WERI-Rb-1 (cell line): ENCODE measurements around the gene DCC.

ENCODE experiments used
- DNase-seq: peaks from one replicate; pipeline ENCODE4 v3.0.0-alpha.2; 2020
- H3K27ac ChIP-seq: fragments of 250-450 bp; sonication (Bioruptor Pico); 2 replicates; pipeline ENCODE4 v1.5.1; 2020; ENCODE audit warnings: mild to moderate bottlenecking, moderate library complexity
- H3K27me3 ChIP-seq: fragments of 250-450 bp; sonication (Bioruptor Pico); 2 replicates; pipeline ENCODE4 v1.5.1; 2021; ENCODE audit warnings: mild to moderate bottlenecking, low read depth, moderate library complexity; ENCODE audit not compliant: insufficient read depth, severe bottlenecking
- H3K36me3 ChIP-seq: fragments of 250-450 bp; sonication (Bioruptor Pico); 2 replicates; pipeline ENCODE4 v1.5.1; 2020; ENCODE audit warnings: mild to moderate bottlenecking, moderate library complexity
- H3K4me3 ChIP-seq: 2 replicates; pipeline ENCODE4 v1.5.1; 2011; ENCODE audit warnings: low read depth, mild to moderate bottlenecking, control low read depth, low read length
- H3K9me3 ChIP-seq: fragments of 250-450 bp; sonication (Bioruptor Pico); 2 replicates; pipeline ENCODE4 v1.5.1; 2021; ENCODE audit warnings: mild to moderate bottlenecking, moderate library complexity; ENCODE audit not compliant: severe bottlenecking
- CTCF ChIP-seq: IDR thresholded peaks from 2 replicates; pipeline ENCODE4 v1.5.1; 2011; ENCODE audit warnings: low read depth, mild to moderate bottlenecking, control low read depth, inconsistent platforms, low read length

DCC gene

DNA sequence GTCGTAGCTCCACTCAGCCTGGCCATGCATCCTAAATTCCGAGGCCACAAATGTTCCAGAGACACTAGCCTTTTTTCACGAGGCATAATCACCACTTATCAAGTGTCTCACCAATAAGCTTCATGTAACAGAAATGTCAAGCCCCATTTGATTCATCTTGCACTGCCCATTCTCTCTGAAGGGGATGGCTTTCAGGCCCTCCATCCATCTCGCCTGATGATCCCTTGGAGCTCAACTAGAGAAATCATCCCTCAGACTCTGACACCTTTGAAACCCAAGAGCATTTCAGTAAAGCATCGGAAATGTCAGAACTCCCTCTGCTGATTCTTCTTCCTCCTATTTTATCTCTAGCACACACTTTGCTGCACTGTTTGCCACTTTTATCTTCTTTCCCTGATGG lies 91.7 kb downstream of the DCC start:
- no peaks in the 10 kb centered on the region for H3K36me3 ChIP-seq
- H3K9me3 ChIP-seq: no peaks in the 10 kb centered on the region
- no peak for TF ChIP-seq CTCF
- DNase-seq: no peak
- H3K27ac ChIP-seq: no peak overlapping the region
- no peak overlapping the region for H3K4me3 ChIP-seq
- H3K27me3 ChIP-seq: no peaks in the 10 kb centered on the region

DNA sequence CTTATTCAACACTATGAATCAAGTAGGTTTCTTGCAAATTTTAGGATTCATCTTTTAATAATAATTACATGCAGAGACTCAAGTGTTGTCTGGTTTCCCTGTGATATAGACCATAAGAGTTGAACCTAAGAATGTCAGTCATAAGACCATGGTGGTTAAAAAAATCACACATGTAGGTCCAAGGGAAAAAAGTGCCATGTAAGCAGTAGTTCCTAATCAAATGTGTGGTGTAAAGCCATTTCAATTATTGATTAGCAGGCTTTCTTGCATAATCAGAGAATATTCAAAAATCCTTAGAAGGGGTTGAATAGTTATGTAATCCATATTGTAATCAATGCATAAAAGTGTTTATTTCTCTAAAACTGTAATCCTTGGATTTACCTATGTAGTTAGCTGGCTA lies 93.8 kb downstream of the DCC start:
- no peaks in the 10 kb centered on the region for H3K9me3 ChIP-seq
- H3K27ac ChIP-seq: no peak overlapping the region
- no peak for DNase-seq
- no peaks in the 10 kb centered on the region for H3K36me3 ChIP-seq
- no peak overlapping the region for H3K4me3 ChIP-seq
- TF ChIP-seq CTCF: no peak
- H3K27me3 ChIP-seq: no peaks in the 10 kb centered on the region

DNA sequence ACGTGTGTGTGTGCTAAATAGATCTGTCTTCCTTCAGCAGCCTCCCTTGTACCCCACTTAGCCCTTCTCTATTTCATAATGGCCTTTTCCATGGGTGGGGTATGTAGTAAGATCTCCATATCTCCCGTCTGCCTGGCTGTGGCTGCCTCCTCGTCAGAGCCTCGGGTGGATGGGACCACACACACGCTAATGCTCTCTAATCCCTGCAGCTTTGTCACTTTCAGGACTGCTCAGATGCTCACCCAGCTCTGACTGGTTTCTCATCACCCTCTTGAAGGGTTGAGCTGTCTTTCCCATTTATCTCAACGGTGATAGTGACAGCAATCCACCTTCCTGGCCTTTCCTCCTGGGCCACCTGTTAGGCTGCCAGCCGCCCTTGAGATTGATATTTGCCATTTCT lies 95.3 kb downstream of the DCC start:
- Histone ChIP-seq H3K9me3 (no peaks in the 10 kb centered on the region), H3K4me3 (peak overlapping the region; percentile 17), H3K27ac (peak overlapping the region; percentile 67), H3K36me3 (no peaks in the 10 kb centered on the region), H3K27me3 (no peaks in the 10 kb centered on the region)
- TF ChIP-seq CTCF: no peak
- peak; percentile 95 for DNase-seq

GRCh38 chr18:52437161-52437560 lies 97.2 kb downstream of the DCC start:
- no peak for TF ChIP-seq CTCF
- H3K36me3 ChIP-seq: no peaks in the 10 kb centered on the region
- no peak overlapping the region for H3K27ac ChIP-seq
- no peaks in the 10 kb centered on the region for H3K9me3 ChIP-seq
- H3K4me3 ChIP-seq: no peak overlapping the region
- peak; percentile 44 for DNase-seq
- no peaks in the 10 kb centered on the region for H3K27me3 ChIP-seq

- Histone ChIP-seq H3K27ac (no peak overlapping the region), H3K9me3 (no peaks in the 10 kb centered on the region), H3K36me3 (no peaks in the 10 kb centered on the region), H3K4me3 (no peak overlapping the region), H3K27me3 (no peaks in the 10 kb centered on the region)
- no peak for TF ChIP-seq CTCF
- no peak for DNase-seq
Measured at GRCh38 chr18:52439457-52439856, 99.5 kb downstream of the DCC start.

- no peak for TF ChIP-seq CTCF
- Histone ChIP-seq H3K27me3 (no peaks in the 10 kb centered on the region), H3K27ac (no peak overlapping the region), H3K36me3 (no peaks in the 10 kb centered on the region), H3K4me3 (no peak overlapping the region), H3K9me3 (no peaks in the 10 kb centered on the region)
- no peak for DNase-seq
Measured at GRCh38 chr18:52441794-52442193, 101.8 kb downstream of the DCC start.
